NCI-H2107 (cell line): ENCODE data around the gene RAPGEF4.

Experiments
- DNase-seq: peaks from one replicate; lab custom pipeline; 2025; lab: John Stamatoyannopoulos, UW

RAPGEF4 gene

DNA sequence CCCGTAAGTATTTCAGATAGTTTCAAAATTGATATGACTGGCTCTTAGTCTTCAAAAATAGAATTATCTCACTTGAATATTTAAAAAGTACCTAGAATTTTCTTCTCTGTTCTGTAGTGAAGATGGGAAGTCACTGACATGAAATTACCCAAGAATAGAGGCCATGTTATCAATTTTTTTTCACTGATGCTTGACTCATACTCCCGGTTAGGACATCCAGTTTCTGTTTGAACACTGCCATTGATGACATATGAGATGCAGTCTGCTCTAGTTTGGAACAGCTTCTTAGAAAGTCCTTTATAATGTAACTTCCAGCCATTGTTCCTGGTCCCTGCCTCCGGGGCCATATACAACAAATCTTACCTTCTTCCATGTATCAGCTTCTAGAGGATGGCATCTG, 366.0 kb downstream of the RAPGEF4 start:
- no peak for DNase-seq
